MM.1S (cell line): ENCODE data around the gene KRTAP10-4.

Source experiments
- DNase-seq: peaks from one replicate; pipeline ENCODE4 v3.0.0-alpha.2; 2015
- H2AFZ ChIP-seq: fragments of 300-600 bp; sonication (generic); 2 replicates; pipeline ENCODE4 v1.6.0; 2016; ENCODE audit warnings: antibody characterized with exemption, low read length
- H3F3A ChIP-seq: fragments of 300-600 bp; sonication (generic); 2 replicates; pipeline ENCODE4 v1.6.1; 2016; ENCODE audit warnings: mild to moderate bottlenecking, antibody characterized with exemption, low read length, moderate library complexity, mixed read lengths; ENCODE audit not compliant: insufficient read depth
- H3K27ac ChIP-seq: fragments of 300-600 bp; sonication (generic); 2 replicates; pipeline ENCODE4 v1.5.1; 2016; ENCODE audit warnings: mild to moderate bottlenecking, low read length
- H3K27me3 ChIP-seq: fragments of 300-600 bp; sonication (generic); replicated peaks from 2 replicates; pipeline ENCODE4 v1.6.0; 2016; ENCODE audit warnings: low read length; ENCODE audit not compliant: insufficient read depth
- H3K36me3 ChIP-seq: fragments of 300-600 bp; sonication (generic); replicated peaks from 2 replicates; pipeline ENCODE4 v1.6.1; 2016; ENCODE audit warnings: mild to moderate bottlenecking, low read length, mixed read lengths; ENCODE audit not compliant: insufficient read depth
- H3K4me1 ChIP-seq: fragments of 300-600 bp; sonication (generic); 2 replicates; pipeline ENCODE4 v1.6.1; 2016; ENCODE audit warnings: low read length, mixed read lengths
- H3K4me2 ChIP-seq: fragments of 300-600 bp; sonication (generic); 2 replicates; pipeline ENCODE4 v1.6.0; 2016; ENCODE audit warnings: low read depth, low read length
- H3K4me3 ChIP-seq: fragments of 300-600 bp; sonication (generic); 2 replicates; pipeline ENCODE4 v1.5.1; 2016; ENCODE audit warnings: low read length, mixed read lengths
- H3K79me2 ChIP-seq: fragments of 300-600 bp; sonication (generic); 2 replicates; pipeline ENCODE4 v1.6.1; 2016; ENCODE audit warnings: mixed run types, low read length, mixed read lengths
- H3K9ac ChIP-seq: fragments of 300-600 bp; sonication (generic); 2 replicates; pipeline ENCODE4 v1.6.1; 2016; ENCODE audit warnings: low read length, mixed read lengths
- H3K9me2 ChIP-seq: fragments of 300-600 bp; sonication (generic); replicated peaks from 2 replicates; pipeline ENCODE4 v1.6.1; 2016; ENCODE audit warnings: mild to moderate bottlenecking, low read length, mixed read lengths; ENCODE audit not compliant: insufficient read depth
- H3K9me3 ChIP-seq: fragments of 300-600 bp; sonication (generic); replicated peaks from 2 replicates; pipeline ENCODE4 v1.6.1; 2016; ENCODE audit warnings: mild to moderate bottlenecking, low read length, mixed read lengths; ENCODE audit not compliant: insufficient read depth
- H4K20me1 ChIP-seq: fragments of 300-600 bp; sonication (generic); 2 replicates; pipeline ENCODE4 v1.6.1; 2016; ENCODE audit warnings: mild to moderate bottlenecking, low read length, moderate library complexity, mixed read lengths; ENCODE audit not compliant: insufficient read depth
- EZH2 ChIP-seq: fragments of 300-600 bp; sonication (generic); optimal IDR thresholded peaks from 2 replicates; pipeline ENCODE3; 2017; ENCODE audit warnings: low read depth, mild to moderate bottlenecking, antibody characterized with exemption, low read length, mixed read lengths
- EZH2phosphoT487 ChIP-seq: fragments of 300-600 bp; sonication (generic); IDR thresholded peaks from 2 replicates; pipeline ENCODE4 v1.6.1; 2018; ENCODE audit warnings: antibody characterized with exemption, low read length
- TF ChIP-seq, protein P1 (sequence below): fragments of 300-600 bp; sonication (generic); IDR thresholded peaks from 2 replicates; pipeline ENCODE4 v1.5.1; 2016; ENCODE audit warnings: antibody characterized with exemption, low read length, mixed read lengths

The KRTAP10-4 gene

DNA sequence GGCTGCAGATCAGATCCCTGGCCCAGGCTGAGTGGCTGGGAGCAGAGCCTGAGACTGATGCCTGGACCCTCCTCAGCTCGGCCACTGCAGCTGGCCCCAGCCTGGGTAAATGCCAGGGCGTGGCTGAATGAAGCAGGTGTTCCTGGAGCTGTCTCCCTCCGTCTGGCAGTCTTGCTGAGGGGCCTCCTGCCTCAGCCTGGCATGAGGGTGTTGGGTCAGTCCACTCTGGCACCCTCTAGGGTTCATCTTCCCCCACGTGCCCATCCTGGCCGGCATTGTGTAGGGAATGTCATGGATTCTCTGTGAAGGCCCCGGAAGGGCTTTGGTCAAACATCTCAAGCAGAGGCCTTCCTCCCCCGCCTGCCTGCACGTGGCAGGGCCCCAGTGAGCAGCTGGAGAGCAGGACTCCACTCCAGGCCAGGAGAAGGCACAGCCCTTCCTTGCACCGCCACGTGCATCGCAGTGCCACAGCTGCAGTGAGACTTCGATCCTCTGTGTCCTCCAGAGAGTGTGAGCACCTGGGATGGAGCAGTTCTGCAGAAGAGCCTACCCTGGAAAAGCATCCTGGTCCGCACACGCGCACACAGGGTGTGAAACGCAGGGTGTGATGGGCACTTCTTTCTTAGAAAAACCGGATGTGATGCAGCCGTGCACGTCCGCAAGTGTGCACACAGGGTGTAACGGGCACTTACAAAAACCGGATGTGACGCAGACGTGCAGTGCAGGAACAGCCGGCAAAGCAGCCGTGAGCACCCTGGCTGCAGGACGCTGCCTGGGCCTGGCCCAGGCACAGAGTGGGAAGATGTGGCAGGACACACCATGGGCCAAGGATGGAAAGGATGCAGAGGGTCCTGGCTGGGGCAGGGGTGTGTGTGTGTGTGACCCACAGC is 4.6 kb upstream of the KRTAP10-4 start:
- Histone ChIP-seq H3K27ac (no peak overlapping the region), H3K79me2 (no peaks in the 10 kb centered on the region), H3F3A (no peaks in the 10 kb centered on the region), H3K9me3 (no peaks in the 10 kb centered on the region), H2AFZ (no peak overlapping the region), H3K36me3 (no peaks in the 10 kb centered on the region), H3K27me3 (peaks cover 96% of the 10 kb centered on the region), H3K4me2 (no peak overlapping the region), H3K9me2 (no peaks in the 10 kb centered on the region), H3K4me1 (no peaks in the 10 kb centered on the region), H3K4me3 (no peak overlapping the region), H4K20me1 (no peaks in the 10 kb centered on the region), H3K9ac (no peak overlapping the region)
- TF ChIP-seq, protein P1, sequence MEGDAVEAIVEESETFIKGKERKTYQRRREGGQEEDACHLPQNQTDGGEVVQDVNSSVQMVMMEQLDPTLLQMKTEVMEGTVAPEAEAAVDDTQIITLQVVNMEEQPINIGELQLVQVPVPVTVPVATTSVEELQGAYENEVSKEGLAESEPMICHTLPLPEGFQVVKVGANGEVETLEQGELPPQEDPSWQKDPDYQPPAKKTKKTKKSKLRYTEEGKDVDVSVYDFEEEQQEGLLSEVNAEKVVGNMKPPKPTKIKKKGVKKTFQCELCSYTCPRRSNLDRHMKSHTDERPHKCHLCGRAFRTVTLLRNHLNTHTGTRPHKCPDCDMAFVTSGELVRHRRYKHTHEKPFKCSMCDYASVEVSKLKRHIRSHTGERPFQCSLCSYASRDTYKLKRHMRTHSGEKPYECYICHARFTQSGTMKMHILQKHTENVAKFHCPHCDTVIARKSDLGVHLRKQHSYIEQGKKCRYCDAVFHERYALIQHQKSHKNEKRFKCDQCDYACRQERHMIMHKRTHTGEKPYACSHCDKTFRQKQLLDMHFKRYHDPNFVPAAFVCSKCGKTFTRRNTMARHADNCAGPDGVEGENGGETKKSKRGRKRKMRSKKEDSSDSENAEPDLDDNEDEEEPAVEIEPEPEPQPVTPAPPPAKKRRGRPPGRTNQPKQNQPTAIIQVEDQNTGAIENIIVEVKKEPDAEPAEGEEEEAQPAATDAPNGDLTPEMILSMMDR, result no peak
- no peak for TF ChIP-seq EZH2
- TF ChIP-seq EZH2phosphoT487, result no peak
- no peak for DNase-seq

GRCh38 chr21:44569861-44570517 is 3.5 kb upstream of the KRTAP10-4 start:
- Histone ChIP-seq H3K27me3 (peaks cover 94% of the 10 kb centered on the region), H3F3A (no peaks in the 10 kb centered on the region), H3K4me1 (no peaks in the 10 kb centered on the region), H3K4me3 (no peak overlapping the region), H3K9me2 (no peaks in the 10 kb centered on the region), H3K9ac (no peak overlapping the region), H2AFZ (no peak overlapping the region), H3K9me3 (no peaks in the 10 kb centered on the region), H3K36me3 (no peaks in the 10 kb centered on the region), H3K27ac (no peak overlapping the region), H3K79me2 (no peaks in the 10 kb centered on the region), H4K20me1 (no peaks in the 10 kb centered on the region), H3K4me2 (no peak overlapping the region)
- no peak for TF ChIP-seq EZH2phosphoT487
- TF ChIP-seq, protein P1, result no peak
- no peak for DNase-seq

GRCh38 chr21:44571296-44571695 is 2.2 kb upstream of the KRTAP10-4 start:
- Histone ChIP-seq H3K9ac (no peak overlapping the region), H3K9me2 (no peaks in the 10 kb centered on the region), H3K79me2 (no peaks in the 10 kb centered on the region), H2AFZ (no peak overlapping the region), H3K4me2 (no peak overlapping the region), H3K4me3 (no peak overlapping the region), H3K27me3 (peaks cover 94% of the 10 kb centered on the region), H3K27ac (no peak overlapping the region), H3F3A (no peaks in the 10 kb centered on the region), H3K36me3 (no peaks in the 10 kb centered on the region), H4K20me1 (no peaks in the 10 kb centered on the region), H3K4me1 (no peaks in the 10 kb centered on the region), H3K9me3 (no peaks in the 10 kb centered on the region)
- TF ChIP-seq, protein P1, result no peak
- no peak for TF ChIP-seq EZH2phosphoT487
- TF ChIP-seq EZH2, result no peak
- no peak for DNase-seq
